Measurements from ENCODE around the gene PID1.

PID1 gene

DNA sequence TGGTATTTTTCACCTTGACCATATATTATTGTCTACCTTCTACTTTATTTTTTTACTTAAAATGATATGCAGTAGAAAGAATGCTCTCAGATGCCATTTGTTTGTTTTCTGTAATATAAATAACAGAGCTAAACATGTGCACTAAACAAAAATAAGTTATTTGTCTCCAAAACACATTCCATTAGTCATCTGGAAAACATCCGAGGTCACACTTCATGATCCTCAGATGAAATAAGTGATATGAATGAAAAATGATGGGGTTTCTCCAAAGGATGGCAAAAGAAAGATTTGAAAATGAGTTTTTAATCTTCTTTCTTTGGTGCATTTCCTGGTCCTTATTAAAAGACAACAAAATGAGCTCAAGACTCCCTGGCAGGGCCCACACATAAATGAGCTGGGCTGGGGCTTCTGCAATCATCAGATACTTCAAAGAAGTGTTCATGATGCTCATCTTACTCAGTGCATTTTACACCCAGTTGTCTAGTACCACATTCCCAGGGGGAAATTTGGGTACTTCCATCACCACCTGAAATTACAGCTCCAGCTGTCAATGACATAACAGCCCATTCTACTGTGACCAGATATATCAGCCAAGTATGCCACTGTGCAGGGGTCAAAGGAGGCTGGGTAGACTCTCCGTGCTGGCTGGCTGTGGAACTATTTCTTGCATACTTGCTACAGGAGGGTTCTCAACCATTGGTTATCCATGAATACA lies 283.5 kb downstream of the PID1 start:
- no peak for DNase-seq

DNA sequence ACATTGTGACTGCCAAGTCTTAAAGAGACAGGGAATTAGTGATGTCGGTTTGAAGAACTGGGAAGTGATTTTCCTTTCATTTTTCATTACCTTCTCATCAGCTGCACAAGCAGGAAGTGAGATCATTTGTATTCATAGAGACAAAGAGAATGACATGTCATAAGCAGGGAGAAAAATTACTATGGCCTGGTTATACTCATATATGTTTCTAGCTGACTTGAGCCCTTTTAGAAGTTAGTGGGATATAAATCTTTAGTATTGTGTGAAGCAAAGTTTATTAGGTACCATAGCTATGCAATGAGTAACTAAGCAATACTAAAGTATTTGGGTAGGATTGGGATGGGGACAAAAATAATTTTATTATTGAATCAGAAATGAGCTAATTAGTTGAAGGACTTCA lies 284.1 kb downstream of the PID1 start:
- DNase-seq = no peak

DNA sequence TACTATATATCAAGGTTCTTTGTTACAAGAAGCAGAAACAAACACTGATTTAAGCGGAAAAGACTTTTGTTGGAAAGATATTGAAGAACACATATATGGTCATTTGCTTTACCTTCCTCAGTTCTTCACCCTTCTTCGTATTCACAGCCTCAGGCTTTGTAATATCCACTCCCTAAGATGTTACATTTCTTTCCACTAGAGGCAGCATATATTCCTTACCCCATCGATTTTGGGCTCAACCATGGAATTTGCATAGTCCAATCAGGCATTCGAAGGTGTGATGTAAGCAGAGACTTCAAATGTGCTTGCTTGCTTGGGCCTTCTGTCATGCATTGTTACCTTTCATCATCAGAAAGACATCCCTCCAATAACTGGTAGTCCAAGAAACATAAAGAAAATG lies 287.4 kb downstream of the PID1 start:
- no peak for DNase-seq

DNA sequence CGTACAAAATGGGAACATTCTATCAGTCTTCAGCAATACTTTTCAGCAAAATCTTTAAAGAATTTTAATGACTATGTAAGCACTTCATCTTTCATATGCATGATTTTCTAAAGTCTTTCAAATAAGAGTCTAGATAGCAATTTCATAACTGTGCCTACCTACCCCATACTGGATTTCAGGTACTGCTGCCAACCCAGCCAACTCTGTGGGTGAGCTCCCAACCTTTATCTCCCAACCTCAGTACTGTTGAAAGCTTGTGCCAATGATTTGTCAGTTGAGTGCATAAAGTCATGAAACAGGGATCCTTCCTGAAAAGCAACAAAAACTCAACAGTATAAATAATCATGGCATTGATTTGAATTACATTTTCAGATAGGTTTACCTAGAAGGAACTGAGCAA lies 296.9 kb downstream of the PID1 start:
- DNase-seq = no peak
